K562 (cell line): ENCODE measurements around the gene CDKN2D. TPM values are rescaled to one million over a fixed set of nuclear protein-coding genes. Genes with fewer than 3 reads are reported as not detected.
A peak's percentile ranks its signal among the peaks of the same experiment; 100 is the strongest.

ENCODE experiments used
- ADNP ChIP-seq: fragments of 200-800 bp; sonication (Bioruptor generic); IDR thresholded peaks from 2 replicates; pipeline ENCODE4 v1.6.1; 2016; ENCODE audit warnings: missing genetic modification characterization, missing compliant biosample characterization
- ARID1B ChIP-seq: fragments of 450-650 bp; IDR thresholded peaks from 2 replicates; pipeline ENCODE4 v1.6.1; 2016; ENCODE audit warnings: antibody characterized with exemption, mild to moderate bottlenecking, inconsistent platforms
- ARID3A ChIP-seq: IDR thresholded peaks from 2 replicates; pipeline ENCODE4 v1.6.1; 2012; ENCODE audit warnings: low read depth, low read length, improper control_type of control experiment, borderline replicate concordance
- CHD4 ChIP-seq: fragments of 200-600 bp; sonication (generic); IDR thresholded peaks from 3 replicates; pipeline ENCODE4 v1.6.1; 2012; ENCODE audit warnings: low read depth, mild to moderate bottlenecking, mixed read lengths, low read length, inconsistent platforms; ENCODE audit not compliant: insufficient read depth, insufficient replicate concordance, poor library complexity, severe bottlenecking
- GABPB1 ChIP-seq: sonication (generic); formaldehyde crosslinking; IDR thresholded peaks from 2 replicates; pipeline ENCODE4 v1.8.0; 2022; ENCODE audit warnings: mild to moderate bottlenecking, missing genetic modification reagents
- GTF2E2 ChIP-seq: fragments of 200-800 bp; sonication (Bioruptor generic); IDR thresholded peaks from 2 replicates; pipeline ENCODE4 v1.6.1; 2016; ENCODE audit warnings: missing genetic modification characterization, missing compliant biosample characterization
- JUN ChIP-seq, 2 experiments: sonication (generic) in 1 of 2; formaldehyde crosslinking in 1 of 2; IDR thresholded peaks; 2 replicates each; pipeline versions ENCODE4 v1.6.1 to v1.8.0; 2012 to 2022; ENCODE audit warnings: borderline replicate concordance in 2 of 2, mild to moderate bottlenecking in 2 of 2, improper control_type of control experiment in 1 of 2, low read depth in 1 of 2, low read length in 1 of 2, missing genetic modification reagents in 1 of 2
- KLF16 ChIP-seq: IDR thresholded peaks from 2 replicates; pipeline ENCODE4 v1.6.1; 2016; ENCODE audit warnings: antibody characterized with exemption
- MTA3 ChIP-seq: fragments of 450-650 bp; formaldehyde crosslinking; IDR thresholded peaks from 2 replicates; pipeline ENCODE4 v1.6.1; 2017; ENCODE audit warnings: mild to moderate bottlenecking, borderline replicate concordance
- MYC ChIP-seq, 2 experiments: fragments of 250-450 bp in 1 of 2; sonication (Bioruptor Pico) in 1 of 2; IDR thresholded peaks; 2 replicates each; pipeline versions ENCODE4 v1.5.1 to v1.6.1; 2012 to 2021; ENCODE audit warnings: low read depth in 2 of 2, borderline replicate concordance in 1 of 2, improper control_type of control experiment in 1 of 2, low read length in 1 of 2, mild to moderate bottlenecking in 1 of 2, moderate library complexity in 1 of 2
- OTX1 ChIP-seq: fragments of 450-650 bp; formaldehyde crosslinking; IDR thresholded peaks from 2 replicates; pipeline ENCODE4 v1.4.0; 2022; ENCODE audit warnings: mild to moderate bottlenecking
- PRDM10 ChIP-seq: fragments of 450-650 bp; IDR thresholded peaks from 2 replicates; pipeline ENCODE4 v1.6.1; 2018; ENCODE audit not compliant: partially characterized antibody
- SNRNP70 ChIP-seq: fragments of 200-400 bp; formaldehyde crosslinking; optimal IDR thresholded peaks from 2 replicates; pipeline ENCODE3; 2017; ENCODE audit warnings: low read depth, low read length
- SREBF1 ChIP-seq: fragments of 150-350 bp; IDR thresholded peaks from 2 replicates; pipeline ENCODE4 v1.6.1; 2014; ENCODE audit warnings: antibody characterized with exemption, low read depth, low read length, borderline replicate concordance
- TBP ChIP-seq: optimal IDR thresholded peaks from 2 replicates; pipeline ENCODE3; 2011; ENCODE audit warnings: low read depth, low read length, improper control_type of control experiment
- VEZF1 ChIP-seq: fragments of 200-800 bp; sonication (Bioruptor generic); IDR thresholded peaks from 2 replicates; pipeline ENCODE4 v1.6.1; 2017; ENCODE audit warnings: missing genetic modification characterization, missing compliant biosample characterization
- ZNF316 ChIP-seq: fragments of 450-650 bp; IDR thresholded peaks from 2 replicates; pipeline ENCODE4 v1.6.1; 2016
- ZNF431 ChIP-seq: sonication (generic); formaldehyde crosslinking; IDR thresholded peaks from 2 replicates; pipeline ENCODE4 v1.8.0; 2022; ENCODE audit warnings: mild to moderate bottlenecking, missing genetic modification reagents
- ZSCAN32 ChIP-seq: fragments of 450-650 bp; formaldehyde crosslinking; IDR thresholded peaks from 2 replicates; pipeline ENCODE4 v1.4.0; 2020; ENCODE audit warnings: mild to moderate bottlenecking, moderate library complexity
- polyA plus RNA-seq, 8 experiments: library from polyadenylated mRNA; depleted of rRNA in 4 of 8; stranded (reverse) in 5 of 8; unstranded in 3 of 8; fragments of >200 nt; fragmentation: Nextera tagmentation in 2 of 8; fragmentation: Illumina TruSeq in 1 of 8; extraction: Ambion mirVana in 2 of 8; extraction: Trizol in 1 of 8; gene quantifications; 2 replicates each; pipeline versions ENCODE4 v1.2.1 to v1.2.3, GENCODE V29; 2011 to 2014; ENCODE audit warnings: inconsistent platforms in 1 of 8, missing spikeins in 1 of 8
- total RNA-seq, 7 experiments: library from RNA; depleted of rRNA in 6 of 7; stranded (reverse); fragments of >200 nt in 6 of 7; fragmentation: Illumina TruSeq in 2 of 7; extraction: Trizol in 2 of 7; gene quantifications; 2 replicates each; pipeline versions ENCODE4 v1.2.1 to v1.2.3, GENCODE V29; 2011 to 2021; ENCODE audit warnings: low replicate concordance in 1 of 7

CDKN2D gene
- total and polyA plus RNA-seq, 9 of the 15 experiments (the other 6 are each of a cell fraction or from before 2014, with no cell fraction given) = 0.41 to 8.2 (median 3.7) TPM

- TF ChIP-seq PRDM10 = no peak
- 0 out of 2 replicates have a peak, but pooled peaks have one; percentile 19 for TF ChIP-seq VEZF1 (CRISPR knock-in tag)
- no peak for TF ChIP-seq ZNF316
- TF ChIP-seq GTF2E2 = no peak
- TF ChIP-seq JUN (IDR thresholded peaks at IDR 0.05; ENCODE audit: borderline replicate concordance, low read depth, low read length) = peak; percentile 73; the same call in 1 of the 2 replicates
- no peak for TF ChIP-seq JUN (CRISPR knock-in tag; IDR thresholded peaks at IDR 0.05; ENCODE audit: borderline replicate concordance)
- TF ChIP-seq KLF16 = peak; percentile 78
- no peak for TF ChIP-seq SREBF1
- TF ChIP-seq ARID1B = peak; percentile 13; the same call in 1 of the 2 replicates
- TF ChIP-seq TBP = peak; percentile 45
- TF ChIP-seq OTX1 = no peak
- TF ChIP-seq ZSCAN32 (CRISPR knock-in tag) = no peak
- TF ChIP-seq SNRNP70 = no peak
- TF ChIP-seq ARID3A = peak; percentile 41; the same call in 1 of the 2 replicates
- TF ChIP-seq CHD4 = no peak
- peak; percentile 87 for TF ChIP-seq MYC (IDR thresholded peaks at IDR 0.05; ENCODE audit: low read depth, low read length)
- 0 out of 2 replicates have a peak, but pooled peaks have one; percentile 13 for TF ChIP-seq MYC (CRISPR knock-in tag; IDR thresholded peaks at IDR 0.05; ENCODE audit: borderline replicate concordance, low read depth)
- no peak for TF ChIP-seq ADNP (tag)
- TF ChIP-seq MTA3 = no peak
- no peak for TF ChIP-seq ZNF431 (CRISPR knock-in tag)
- no peak for TF ChIP-seq GABPB1 (CRISPR knock-in tag)
These were observed 12.3 kb upstream of the CDKN2D start (continued) for GRCh38 chr19:10580979-10581631.
